Activated T-cell treated with anti-CD3 and anti-CD28 coated beads for 1 hour (primary cell): ENCODE data around the gene PRKAB2.
"Not testable (repeated sequence)": the region's sequence is repeated elsewhere in the genome, so short reads cannot be mapped to it uniquely, and the experiment has no call there.

ENCODE experiments used
- DNase-seq: peaks from one replicate; pipeline ENCODE4 v3.0.0-alpha.2; 2020; ENCODE audit warnings: low read depth

Gene PRKAB2, protein sequence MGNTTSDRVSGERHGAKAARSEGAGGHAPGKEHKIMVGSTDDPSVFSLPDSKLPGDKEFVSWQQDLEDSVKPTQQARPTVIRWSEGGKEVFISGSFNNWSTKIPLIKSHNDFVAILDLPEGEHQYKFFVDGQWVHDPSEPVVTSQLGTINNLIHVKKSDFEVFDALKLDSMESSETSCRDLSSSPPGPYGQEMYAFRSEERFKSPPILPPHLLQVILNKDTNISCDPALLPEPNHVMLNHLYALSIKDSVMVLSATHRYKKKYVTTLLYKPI

GRCh38 chr1:147172168-147173016 lies at the start of gene PRKAB2:
PRKAB2 (minus strand) TSS chr1:147172470; CDS start chr1:147172144, 326 bp downstream.
- DNase-seq = peak; percentile 82

GRCh38 chr1:147218606-147219005 lies 46.3 kb upstream of the PRKAB2 start:
- no peak for DNase-seq

DNA sequence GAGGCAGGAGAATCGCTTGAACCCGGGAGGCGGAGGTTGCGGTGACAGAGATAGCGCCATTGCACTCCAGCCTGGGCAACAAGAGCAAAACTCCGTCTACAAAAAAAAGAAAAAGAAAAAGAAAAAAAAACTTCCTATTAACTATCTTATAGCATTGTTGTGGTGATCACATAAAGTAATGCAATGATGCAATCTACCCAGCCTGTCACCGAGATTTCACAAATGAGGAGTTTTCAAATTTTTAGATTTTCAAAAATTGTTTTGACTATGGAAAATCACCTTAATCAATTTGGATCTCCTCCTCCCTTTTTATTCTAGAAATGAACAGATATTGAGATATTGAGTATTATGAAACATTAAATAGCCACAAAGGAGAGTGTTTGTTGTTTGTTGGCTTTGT lies 44.9 kb upstream of the PRKAB2 start:
- DNase-seq = no peak

GRCh38 chr1:147216124-147216523 lies 43.9 kb upstream of the PRKAB2 start:
- DNase-seq = no peak

DNA sequence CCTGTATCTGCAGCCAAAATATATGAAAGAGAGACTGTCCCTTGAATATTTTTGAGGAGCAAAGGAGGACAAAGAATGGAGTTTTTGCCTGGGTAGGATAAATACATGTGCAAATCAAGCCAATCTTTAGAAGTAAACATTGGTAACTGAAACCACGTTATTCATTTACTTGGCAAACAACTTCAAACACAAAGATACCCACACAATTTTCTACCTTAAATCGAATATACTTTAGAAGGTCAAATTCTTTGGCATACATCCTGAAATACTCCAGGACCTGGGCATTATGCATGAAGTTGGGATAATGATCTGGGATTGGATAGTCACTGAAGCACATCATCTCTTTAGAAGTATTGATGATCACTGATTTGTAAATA lies 43.3 kb upstream of the PRKAB2 start:
- DNase-seq = no peak

DNA sequence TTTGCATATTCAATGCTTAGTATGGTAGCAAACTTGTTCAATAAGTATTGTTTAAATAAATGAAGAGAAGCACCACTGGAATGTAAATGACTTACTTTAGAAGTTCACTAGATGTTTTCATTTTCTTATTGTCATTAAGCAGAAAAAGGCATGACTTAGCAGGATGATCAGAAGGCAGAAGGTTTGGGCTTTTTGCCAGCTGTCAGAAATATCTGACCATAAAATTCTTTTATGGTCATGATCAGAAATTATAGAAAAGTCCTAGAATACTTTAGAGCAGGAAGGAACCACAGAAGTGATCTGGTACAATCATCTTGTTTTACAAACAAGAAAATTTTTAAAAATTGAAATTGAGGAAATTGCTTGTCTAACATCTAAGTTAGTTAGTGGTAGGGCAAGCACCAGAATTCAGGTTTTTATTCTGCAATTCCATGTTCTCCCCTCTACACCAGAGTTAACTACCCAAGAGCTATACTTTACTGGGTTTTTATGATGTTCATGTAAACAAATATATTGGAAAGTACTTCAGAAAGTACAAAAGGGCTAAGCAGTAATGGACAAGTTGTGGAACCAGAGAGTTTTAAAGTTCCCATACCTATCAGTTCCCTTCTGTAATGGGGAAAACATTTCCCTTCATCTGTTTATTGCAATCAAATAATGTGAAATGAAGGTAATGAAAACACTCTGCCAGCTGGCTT lies 42.7 kb upstream of the PRKAB2 start:
- DNase-seq = no peak

GRCh38 chr1:147214325-147214724 lies 42.1 kb upstream of the PRKAB2 start:
- DNase-seq = no peak

- DNase-seq = no peak
Observed at GRCh38 chr1:147213271-147213670, 41.0 kb upstream of the PRKAB2 start.

- DNase-seq = no peak
Observed at GRCh38 chr1:147211577-147211976, 39.3 kb upstream of the PRKAB2 start.

- no peak for DNase-seq
Observed at GRCh38 chr1:147210987-147211386, 38.7 kb upstream of the PRKAB2 start.

- no peak for DNase-seq
Observed at GRCh38 chr1:147209825-147210821, 37.9 kb upstream of the PRKAB2 start.

DNA sequence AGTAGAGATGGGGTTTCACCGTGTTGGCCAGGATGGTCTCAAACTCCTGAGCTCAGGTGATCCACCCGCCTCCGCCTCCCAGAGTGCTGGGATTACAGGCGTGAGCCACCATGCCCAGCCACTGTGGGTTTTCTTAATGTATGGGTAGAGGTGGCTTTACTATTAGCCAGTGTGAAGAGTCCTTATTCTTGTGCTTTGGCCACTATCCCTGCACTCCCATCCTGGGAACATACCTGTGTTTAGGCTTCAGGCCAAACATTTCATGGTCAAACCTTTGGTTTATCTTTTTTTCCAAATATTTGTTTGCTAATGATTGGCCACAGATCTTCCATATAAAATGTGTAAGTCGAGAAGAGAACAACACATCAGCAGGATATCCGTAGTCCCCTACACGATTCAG lies 36.3 kb upstream of the PRKAB2 start:
- DNase-seq = no peak

GRCh38 chr1:147207192-147207591 lies 34.9 kb upstream of the PRKAB2 start:
- DNase-seq = no peak

- no peak for DNase-seq
Observed at GRCh38 chr1:147204080-147204479, 31.8 kb upstream of the PRKAB2 start.

DNA sequence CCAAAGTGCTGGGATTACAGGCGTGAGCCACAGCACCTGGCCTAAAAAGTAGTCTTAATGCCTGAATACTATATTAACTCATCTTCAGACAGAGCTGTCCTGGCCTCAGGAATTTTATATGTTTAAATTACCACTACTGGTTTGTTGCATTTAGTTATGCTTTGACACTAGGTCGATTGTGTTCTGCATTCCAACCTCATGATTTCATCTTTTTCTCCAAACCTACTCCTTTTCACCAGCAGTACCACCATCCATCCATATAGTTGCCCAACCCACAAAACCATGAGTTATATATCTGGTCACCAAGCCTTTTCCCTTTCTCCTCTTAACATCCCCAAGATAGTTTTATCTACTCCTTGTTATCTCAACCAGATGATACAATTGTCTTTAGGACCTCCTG lies 30.3 kb upstream of the PRKAB2 start:
- no peak for DNase-seq

- no peak for DNase-seq
Observed at GRCh38 chr1:147201786-147202185, 29.5 kb upstream of the PRKAB2 start.

- no peak for DNase-seq
Observed at GRCh38 chr1:147201276-147201675, 29.0 kb upstream of the PRKAB2 start.

- DNase-seq = not testable (repeated sequence)
Observed at GRCh38 chr1:147197324-147197723, 25.1 kb upstream of the PRKAB2 start.

- DNase-seq = no peak
Observed at GRCh38 chr1:147189514-147189913, 17.2 kb upstream of the PRKAB2 start.

GRCh38 chr1:147185432-147185831 lies 13.2 kb upstream of the PRKAB2 start:
- DNase-seq = no peak

DNA sequence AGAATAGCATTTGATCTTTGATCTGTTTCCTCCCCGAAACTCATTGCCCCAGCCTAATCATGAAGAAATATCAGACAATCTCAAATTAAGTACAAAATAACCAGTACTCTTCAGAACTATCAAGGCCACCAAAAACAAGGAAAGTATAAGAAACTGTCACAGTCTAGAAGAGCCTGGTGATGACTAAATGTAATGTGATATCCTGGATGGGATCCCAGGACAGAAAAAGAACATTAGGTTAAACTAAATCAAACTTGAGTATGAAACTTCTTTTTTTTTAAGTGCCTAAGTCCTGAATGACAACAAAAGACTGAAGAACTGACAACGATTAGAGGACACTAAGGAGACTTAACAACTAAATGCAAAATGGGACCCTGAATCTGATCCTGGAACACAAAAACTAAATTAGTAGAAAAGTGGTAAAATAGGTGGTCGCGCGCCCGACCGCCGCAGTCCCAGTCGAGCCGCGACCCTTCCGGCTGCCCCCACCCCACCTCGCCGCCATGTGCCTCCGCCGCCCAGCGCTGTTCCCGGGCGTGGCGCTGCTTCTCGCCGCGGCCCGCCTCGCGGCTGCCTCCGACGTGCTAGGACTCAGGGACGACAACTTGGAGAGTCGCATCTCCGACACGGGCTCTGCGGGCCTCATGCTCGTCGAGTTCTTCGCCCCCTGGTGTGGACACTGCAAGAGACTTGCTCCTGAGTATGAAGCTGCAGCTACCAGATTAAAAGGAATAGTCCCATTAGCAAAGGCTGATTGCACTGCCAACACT lies 5.5 kb upstream of the PRKAB2 start:
- DNase-seq = no peak
